Measurements from ENCODE around the gene KRTAP27-1. TPM values are rescaled to one million over a fixed set of nuclear protein-coding genes. Genes with fewer than 3 reads are reported as not detected.

Gene KRTAP27-1
- total and polyA plus RNA-seq, 5 donors from 2014 or later: not detected

DNA sequence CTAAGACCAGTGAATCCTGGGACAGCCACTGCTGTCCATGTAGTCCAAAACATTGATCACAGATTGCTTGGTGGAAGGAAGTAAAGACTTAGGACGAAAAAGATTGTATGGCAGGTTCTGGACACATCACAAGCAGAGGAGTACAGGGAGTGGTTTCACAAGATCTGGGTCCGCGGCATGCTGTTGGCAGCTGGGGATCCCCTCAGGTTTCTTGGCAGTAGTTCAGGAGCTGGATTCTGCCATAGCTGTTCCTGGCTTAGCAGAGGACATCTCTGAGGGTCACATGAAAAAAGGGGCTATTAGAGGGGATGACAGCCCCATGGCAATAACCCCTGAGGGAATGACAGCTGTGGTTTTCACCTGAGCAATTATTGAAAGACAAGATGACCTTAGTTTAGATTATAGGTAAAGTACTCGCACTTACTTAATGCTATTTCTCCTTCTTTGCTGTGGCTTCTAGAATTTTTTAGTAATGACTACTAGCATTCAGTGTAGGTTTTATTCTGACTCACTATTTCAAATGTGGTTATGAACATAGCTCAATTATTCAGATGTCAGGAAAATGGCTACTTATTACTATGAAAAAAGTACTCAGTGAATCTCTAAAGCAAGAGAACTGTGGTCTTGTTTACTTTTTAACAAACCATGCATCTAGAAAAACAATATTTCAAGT, 8.2 kb downstream of the KRTAP27-1 start:
- no peaks in the 10 kb centered on the region for H3K4me1 Mint-ChIP-seq
- H3K9me3 Mint-ChIP-seq: peaks cover 0 to 4% (median 0%) of the 10 kb centered on the region in 7 donors
- H3K36me3 ChIP-seq (ENCODE audit: control insufficient read depth, insufficient read depth, low read length): no peaks in the 10 kb centered on the region
- no peaks in the 10 kb centered on the region for H3K4me1 ChIP-seq (ENCODE audit: control insufficient read depth, insufficient read depth, low read length, poor library complexity, severe bottlenecking)
- no peak for ATAC-seq (ENCODE audit: low read depth in 2 of 2)
- no peak overlapping the region for H3K27ac ChIP-seq (ENCODE audit: insufficient read depth, low read length, poor library complexity, severe bottlenecking)
- H3K27me3 ChIP-seq (ENCODE audit: control insufficient read depth, insufficient read depth, low read length): no peaks in the 10 kb centered on the region
- no peak overlapping the region for H3K4me3 Mint-ChIP-seq
- no peak for DNase-seq
- no peaks in the 10 kb centered on the region for H3K36me3 Mint-ChIP-seq
- no peaks in the 10 kb centered on the region for H3K27me3 Mint-ChIP-seq
- H3K9me3 ChIP-seq (ENCODE audit: control insufficient read depth in 2 of 2, low read length in 2 of 2): peaks cover 3 to 8% of the 10 kb centered on the region in 2 experiments
- no peak overlapping the region for H3K4me3 ChIP-seq (ENCODE audit: low read depth, low read length)
- no peak overlapping the region for H3K27ac Mint-ChIP-seq

DNA sequence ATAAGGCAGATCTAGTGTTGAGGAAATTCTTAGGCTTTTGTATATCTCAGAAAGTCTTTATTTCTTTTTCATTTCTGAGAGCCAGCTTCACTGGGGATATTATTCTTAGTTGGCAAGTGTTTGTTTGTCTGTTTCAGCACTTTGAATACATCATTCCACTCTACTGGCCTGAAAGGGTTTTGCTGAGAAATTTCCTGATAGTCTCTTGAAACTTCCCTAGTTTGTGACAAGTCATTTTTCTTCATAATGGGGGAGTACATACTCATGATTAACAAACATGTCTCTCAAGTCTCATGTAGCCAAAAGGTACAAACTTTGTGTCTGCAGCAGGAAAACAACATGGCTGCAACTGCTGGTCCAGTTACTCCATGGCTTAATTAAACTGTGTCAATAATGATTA, 11.1 kb downstream of the KRTAP27-1 start:
- no peaks in the 10 kb centered on the region for H3K36me3 Mint-ChIP-seq
- H3K9me3 Mint-ChIP-seq: peaks cover 0 to 4% (median 2%) of the 10 kb centered on the region in 7 donors
- H3K27me3 Mint-ChIP-seq: no peaks in the 10 kb centered on the region
- ATAC-seq (ENCODE audit: low read depth in 2 of 2) (no peak), DNase-seq (no peak)
- Histone ChIP-seq H3K36me3 (ENCODE audit: control insufficient read depth, insufficient read depth, low read length) (no peaks in the 10 kb centered on the region), H3K4me1 (ENCODE audit: control insufficient read depth, insufficient read depth, low read length, poor library complexity, severe bottlenecking) (no peaks in the 10 kb centered on the region), H3K9me3 (ENCODE audit: control insufficient read depth in 2 of 2, low read length in 2 of 2) (peaks cover 3 to 8% of the 10 kb centered on the region in 2 experiments), H3K27me3 (ENCODE audit: control insufficient read depth, insufficient read depth, low read length) (no peaks in the 10 kb centered on the region), H3K4me3 (ENCODE audit: low read depth, low read length) (no peak overlapping the region), H3K27ac (ENCODE audit: insufficient read depth, low read length, poor library complexity, severe bottlenecking) (no peak overlapping the region)
- no peak overlapping the region for H3K4me3 Mint-ChIP-seq
- no peaks in the 10 kb centered on the region for H3K4me1 Mint-ChIP-seq
- H3K27ac Mint-ChIP-seq: no peak overlapping the region

DNA sequence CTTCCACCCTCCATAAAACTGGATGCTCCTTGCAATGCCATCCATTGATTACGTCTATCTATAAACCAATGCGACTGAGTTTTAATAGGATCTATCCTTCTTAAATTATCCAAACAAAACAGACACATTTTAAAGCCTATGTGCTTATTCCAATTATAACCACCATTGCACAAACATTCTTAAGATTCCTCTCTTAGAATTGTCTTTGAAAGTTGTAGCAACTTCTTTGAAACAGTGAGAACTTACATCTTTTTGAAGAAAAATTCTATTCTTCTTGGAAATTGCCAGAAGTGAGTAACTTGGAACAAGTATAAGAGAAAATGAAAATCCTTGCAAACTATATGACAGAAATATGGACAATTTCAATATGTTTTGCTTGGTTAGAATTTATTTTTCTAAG, 17.3 kb downstream of the KRTAP27-1 start, which contains the start of gene KRTAP26-1:
Gene KRTAP26-1, minus strand, starts transcription at position 101 of the 400 bp plus-strand sequence. CDS start 280 bp downstream, outside the sequence.
- no peaks in the 10 kb centered on the region for H3K4me1 ChIP-seq (ENCODE audit: control insufficient read depth, insufficient read depth, low read length, poor library complexity, severe bottlenecking)
- DNase-seq: no peak
- Mint-ChIP-seq H3K27me3 (no peaks in the 10 kb centered on the region), H3K9me3 (peaks cover 0 to 6% (median 1%) of the 10 kb centered on the region in 7 donors), H3K4me1 (no peaks in the 10 kb centered on the region), H3K36me3 (no peaks in the 10 kb centered on the region), H3K4me3 (no peak within 1 kb of the TSS), H3K27ac (no peak within 1 kb of the TSS)
- H3K27me3 ChIP-seq (ENCODE audit: control insufficient read depth, insufficient read depth, low read length): no peaks in the 10 kb centered on the region
- H3K4me3 ChIP-seq (ENCODE audit: low read depth, low read length): no peak within 1 kb of the TSS
- H3K9me3 ChIP-seq (ENCODE audit: control insufficient read depth in 2 of 2, low read length in 2 of 2): no peaks in the 10 kb centered on the region
- H3K36me3 ChIP-seq (ENCODE audit: control insufficient read depth, insufficient read depth, low read length): no peaks in the 10 kb centered on the region
- H3K27ac ChIP-seq (ENCODE audit: insufficient read depth, low read length, poor library complexity, severe bottlenecking): no peak within 1 kb of the TSS
- ATAC-seq (ENCODE audit: low read depth in 2 of 2): no peak

DNA sequence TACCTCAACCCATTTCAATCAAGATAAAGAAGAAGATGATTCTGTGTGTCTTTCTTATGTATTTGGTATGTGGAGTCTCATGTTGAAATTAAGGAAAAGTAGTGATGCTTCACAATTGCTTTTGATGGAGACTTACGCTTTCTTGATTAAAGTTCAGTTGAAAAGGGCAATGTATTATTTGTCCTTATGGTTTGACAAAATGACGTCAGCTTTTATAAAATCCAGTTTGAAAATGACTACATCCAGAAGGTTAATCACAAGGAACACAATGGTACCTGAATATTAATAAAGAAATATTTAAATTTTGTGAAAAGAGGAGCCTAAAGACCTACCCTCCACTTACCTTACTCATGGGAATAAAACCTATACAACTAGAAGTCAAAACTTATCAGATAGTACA, 21.8 kb downstream of the KRTAP27-1 start:
- Mint-ChIP-seq H3K4me3 (no peak overlapping the region), H3K36me3 (no peaks in the 10 kb centered on the region), H3K27ac (no peak overlapping the region), H3K27me3 (no peaks in the 10 kb centered on the region), H3K9me3 (peaks cover 0 to 6% (median 0%) of the 10 kb centered on the region in 7 donors), H3K4me1 (no peaks in the 10 kb centered on the region)
- DNase-seq (no peak), ATAC-seq (ENCODE audit: low read depth in 2 of 2) (no peak)
- H3K4me1 ChIP-seq (ENCODE audit: control insufficient read depth, insufficient read depth, low read length, poor library complexity, severe bottlenecking): no peaks in the 10 kb centered on the region
- H3K27me3 ChIP-seq (ENCODE audit: control insufficient read depth, insufficient read depth, low read length): no peaks in the 10 kb centered on the region
- H3K27ac ChIP-seq (ENCODE audit: insufficient read depth, low read length, poor library complexity, severe bottlenecking): no peak overlapping the region
- no peaks in the 10 kb centered on the region for H3K36me3 ChIP-seq (ENCODE audit: control insufficient read depth, insufficient read depth, low read length)
- H3K4me3 ChIP-seq (ENCODE audit: low read depth, low read length): no peak overlapping the region
- no peaks in the 10 kb centered on the region for H3K9me3 ChIP-seq (ENCODE audit: control insufficient read depth in 2 of 2, low read length in 2 of 2)

DNA sequence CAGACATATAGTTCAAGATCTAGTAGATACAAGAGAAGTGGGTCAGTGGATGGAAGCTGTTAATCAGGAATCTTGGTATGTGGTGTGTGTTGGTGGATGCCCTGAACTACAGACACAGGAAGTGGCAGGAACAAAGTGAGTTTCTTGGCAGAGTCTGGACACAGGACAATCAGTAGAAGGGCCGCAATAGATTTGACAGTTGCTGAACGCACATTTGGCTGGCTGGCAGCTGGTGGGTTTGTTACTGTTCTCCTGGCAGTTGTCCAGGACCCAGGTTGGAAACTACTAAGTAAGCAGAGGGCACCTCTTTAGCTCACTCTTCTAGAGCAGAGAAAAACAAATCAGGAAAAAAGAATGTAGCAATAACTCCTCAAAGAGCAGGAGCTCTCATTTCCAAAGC, 30.6 kb downstream of the KRTAP27-1 start:
- DNase-seq: no peak
- Histone ChIP-seq H3K27ac (ENCODE audit: insufficient read depth, low read length, poor library complexity, severe bottlenecking) (no peak overlapping the region), H3K36me3 (ENCODE audit: control insufficient read depth, insufficient read depth, low read length) (no peaks in the 10 kb centered on the region), H3K4me3 (ENCODE audit: low read depth, low read length) (no peak overlapping the region), H3K4me1 (ENCODE audit: control insufficient read depth, insufficient read depth, low read length, poor library complexity, severe bottlenecking) (no peaks in the 10 kb centered on the region), H3K9me3 (ENCODE audit: control insufficient read depth in 2 of 2, low read length in 2 of 2) (no peaks in the 10 kb centered on the region), H3K27me3 (ENCODE audit: control insufficient read depth, insufficient read depth, low read length) (no peaks in the 10 kb centered on the region)
- Mint-ChIP-seq H3K4me3 (no peak overlapping the region), H3K4me1 (no peaks in the 10 kb centered on the region), H3K27me3 (no peaks in the 10 kb centered on the region), H3K36me3 (no peaks in the 10 kb centered on the region), H3K9me3 (peaks cover 0 to 8% (median 2%) of the 10 kb centered on the region in 7 donors), H3K27ac (no peak overlapping the region)
- no peak for ATAC-seq (ENCODE audit: low read depth in 2 of 2)

DNA sequence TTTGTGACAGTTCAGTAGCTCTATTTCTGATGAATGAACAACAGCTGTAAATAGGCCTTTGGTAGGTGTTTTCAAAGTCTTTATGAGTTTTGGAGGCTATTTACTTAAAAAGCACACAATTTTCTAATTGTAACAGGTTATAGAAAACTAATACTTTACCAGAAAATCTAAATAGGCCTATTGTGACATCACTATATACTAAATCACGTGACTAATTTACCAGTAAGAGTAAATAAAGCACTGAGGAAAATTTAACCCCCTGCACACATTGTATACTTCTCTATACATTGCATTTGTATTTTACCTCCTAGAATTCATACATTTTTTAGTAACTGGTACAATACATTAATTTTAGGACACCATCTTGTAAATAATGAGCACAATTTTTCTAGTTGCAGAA, 32.4 kb downstream of the KRTAP27-1 start:
- no peaks in the 10 kb centered on the region for H3K27me3 Mint-ChIP-seq
- H3K27ac Mint-ChIP-seq: no peak overlapping the region
- H3K36me3 Mint-ChIP-seq: no peaks in the 10 kb centered on the region
- Histone ChIP-seq H3K27me3 (ENCODE audit: control insufficient read depth, insufficient read depth, low read length) (no peaks in the 10 kb centered on the region), H3K27ac (ENCODE audit: insufficient read depth, low read length, poor library complexity, severe bottlenecking) (no peak overlapping the region), H3K9me3 (ENCODE audit: control insufficient read depth in 2 of 2, low read length in 2 of 2) (no peaks in the 10 kb centered on the region), H3K4me3 (ENCODE audit: low read depth, low read length) (no peak overlapping the region), H3K36me3 (ENCODE audit: control insufficient read depth, insufficient read depth, low read length) (no peaks in the 10 kb centered on the region), H3K4me1 (ENCODE audit: control insufficient read depth, insufficient read depth, low read length, poor library complexity, severe bottlenecking) (no peaks in the 10 kb centered on the region)
- H3K9me3 Mint-ChIP-seq: peaks cover 2 to 19% (median 6%) of the 10 kb centered on the region in 7 donors
- no peak overlapping the region for H3K4me3 Mint-ChIP-seq
- ATAC-seq (ENCODE audit: low read depth in 2 of 2): no peak
- no peaks in the 10 kb centered on the region for H3K4me1 Mint-ChIP-seq
- no peak for DNase-seq

DNA sequence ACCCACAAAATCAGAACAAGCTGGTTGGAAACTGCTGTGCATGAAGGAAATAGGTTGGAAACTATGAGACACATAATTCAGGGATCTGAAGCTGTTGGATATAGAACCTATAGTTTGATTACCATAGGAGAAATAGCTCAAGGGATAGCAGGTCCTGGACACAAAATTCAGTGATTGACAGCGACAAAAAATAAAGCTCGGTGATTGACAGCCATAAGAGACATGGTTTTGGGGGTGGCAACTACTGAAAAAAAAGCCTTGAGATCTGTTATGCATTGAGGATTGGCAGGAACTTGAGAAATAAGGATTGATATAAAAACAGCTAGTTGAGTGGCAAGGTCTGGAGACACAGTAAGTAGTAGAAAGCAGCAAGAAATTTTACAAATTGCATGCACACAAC, 48.3 kb downstream of the KRTAP27-1 start, which contains the start of gene KRTAP25-1:
Gene KRTAP25-1, minus strand, starts transcription at position 300 of the 400 bp plus-strand sequence. Its CDS starts 24 bp downstream, at position 276.
- Mint-ChIP-seq H3K27ac (no peak within 1 kb of the TSS), H3K27me3 (no peaks in the 10 kb centered on the region), H3K4me1 (no peaks in the 10 kb centered on the region), H3K4me3 (no peak within 1 kb of the TSS), H3K36me3 (no peaks in the 10 kb centered on the region), H3K9me3 (peaks cover 0 to 4% (median 0%) of the 10 kb centered on the region in 7 donors)
- H3K4me1 ChIP-seq (ENCODE audit: control insufficient read depth, insufficient read depth, low read length, poor library complexity, severe bottlenecking): no peaks in the 10 kb centered on the region
- no peak within 1 kb of the TSS for H3K4me3 ChIP-seq (ENCODE audit: low read depth, low read length)
- H3K27me3 ChIP-seq (ENCODE audit: control insufficient read depth, insufficient read depth, low read length): no peaks in the 10 kb centered on the region
- ATAC-seq (ENCODE audit: low read depth in 2 of 2) (no peak), DNase-seq (no peak)
- H3K36me3 ChIP-seq (ENCODE audit: control insufficient read depth, insufficient read depth, low read length): no peaks in the 10 kb centered on the region
- H3K9me3 ChIP-seq (ENCODE audit: control insufficient read depth in 2 of 2, low read length in 2 of 2): no peaks in the 10 kb centered on the region
- no peak within 1 kb of the TSS for H3K27ac ChIP-seq (ENCODE audit: insufficient read depth, low read length, poor library complexity, severe bottlenecking)
